ENCODE measurements around the gene DKK1. TPM values are rescaled to one million over a fixed set of nuclear protein-coding genes. Genes with fewer than 3 reads are reported as not detected.

DKK1 gene
- total RNA-seq, 1 donor from 2014 or later: 33.2 TPM

- no peaks in the 10 kb centered on the region for H3K4me1 Mint-ChIP-seq (ENCODE audit: unreplicated experiment)
- no peak for DNase-seq (ENCODE audit: extremely low spot score, unreplicated experiment)
- H3K4me3 Mint-ChIP-seq: no peak overlapping the region
- H3K27ac Mint-ChIP-seq: no peak overlapping the region
- no peaks in the 10 kb centered on the region for H3K9me3 Mint-ChIP-seq
- no peaks in the 10 kb centered on the region for H3K27me3 Mint-ChIP-seq
- TF ChIP-seq CTCF (conservative IDR thresholded peaks at IDR 0.05): no peak
- no peaks in the 10 kb centered on the region for H3K36me3 Mint-ChIP-seq
Observed at GRCh38 chr10:52287866-52288265, 26.2 kb upstream of the DKK1 start.

GRCh38 chr10:52297747-52298146 lies 16.3 kb upstream of the DKK1 start:
- no peak for TF ChIP-seq CTCF (conservative IDR thresholded peaks at IDR 0.05)
- no peak overlapping the region for H3K27ac Mint-ChIP-seq
- H3K4me3 Mint-ChIP-seq: no peak overlapping the region
- no peak for DNase-seq (ENCODE audit: extremely low spot score, unreplicated experiment)
- H3K9me3 Mint-ChIP-seq: no peaks in the 10 kb centered on the region
- peaks cover 5% of the 10 kb centered on the region for H3K4me1 Mint-ChIP-seq (ENCODE audit: unreplicated experiment)
- H3K36me3 Mint-ChIP-seq: no peaks in the 10 kb centered on the region
- H3K27me3 Mint-ChIP-seq: no peaks in the 10 kb centered on the region

GRCh38 chr10:52300599-52301277 lies 13.3 kb upstream of the DKK1 start:
- no peak for DNase-seq (ENCODE audit: extremely low spot score, unreplicated experiment)
- no peaks in the 10 kb centered on the region for H3K9me3 Mint-ChIP-seq

GRCh38 chr10:52308251-52309031 lies 5.6 kb upstream of the DKK1 start:
- Mint-ChIP-seq H3K4me1 (ENCODE audit: unreplicated experiment) (peaks cover 10% of the 10 kb centered on the region), H3K4me3 (peak overlapping the region; percentile 94), H3K27ac (peak overlapping the region; percentile 27), H3K36me3 (no peaks in the 10 kb centered on the region), H3K9me3 (no peaks in the 10 kb centered on the region), H3K27me3 (peaks cover 46% of the 10 kb centered on the region)
- peak; percentile 69 for DNase-seq (ENCODE audit: extremely low spot score, unreplicated experiment)
- TF ChIP-seq CTCF (conservative IDR thresholded peaks at IDR 0.05): peak; percentile 93

More at GRCh38 chr10:52300599-52301277, 13.3 kb upstream of the DKK1 start:
- peak overlapping the region; percentile 10 for H3K4me3 Mint-ChIP-seq
- TF ChIP-seq CTCF (conservative IDR thresholded peaks at IDR 0.05): no peak
- H3K27me3 Mint-ChIP-seq: no peaks in the 10 kb centered on the region
- H3K27ac Mint-ChIP-seq: peak overlapping the region; percentile 22
- H3K4me1 Mint-ChIP-seq (ENCODE audit: unreplicated experiment): peaks cover 5% of the 10 kb centered on the region
- H3K36me3 Mint-ChIP-seq: no peaks in the 10 kb centered on the region

GRCh38 chr10:52312942-52313255 lies 1.2 kb upstream of the DKK1 start:
- H3K4me3 Mint-ChIP-seq: peak overlapping the region; percentile 96
- H3K27me3 Mint-ChIP-seq: peaks cover 87% of the 10 kb centered on the region
- TF ChIP-seq CTCF (conservative IDR thresholded peaks at IDR 0.05): no peak
- no peaks in the 10 kb centered on the region for H3K9me3 Mint-ChIP-seq
- no peak overlapping the region for H3K27ac Mint-ChIP-seq
- H3K4me1 Mint-ChIP-seq (ENCODE audit: unreplicated experiment): peaks cover 15% of the 10 kb centered on the region
- DNase-seq (ENCODE audit: extremely low spot score, unreplicated experiment): no peak
- H3K36me3 Mint-ChIP-seq: no peaks in the 10 kb centered on the region
